22Rv1 (cell line): Measurements from ENCODE around the gene NSUN5.
"Not testable (repeated sequence)": the region's sequence is repeated elsewhere in the genome, so short reads cannot be mapped to it uniquely, and the experiment has no call there.

ENCODE experiments used
- CTCF ChIP-seq: fragments of 450-650 bp; IDR thresholded peaks from 2 replicates; pipeline ENCODE4 v1.5.1; 2017; ENCODE audit warnings: mild to moderate bottlenecking
- ZFX ChIP-seq: fragments of 450-650 bp; IDR thresholded peaks from 2 replicates; pipeline ENCODE4 v1.6.1; 2017; ENCODE audit warnings: antibody characterized with exemption, borderline replicate concordance

DNA sequence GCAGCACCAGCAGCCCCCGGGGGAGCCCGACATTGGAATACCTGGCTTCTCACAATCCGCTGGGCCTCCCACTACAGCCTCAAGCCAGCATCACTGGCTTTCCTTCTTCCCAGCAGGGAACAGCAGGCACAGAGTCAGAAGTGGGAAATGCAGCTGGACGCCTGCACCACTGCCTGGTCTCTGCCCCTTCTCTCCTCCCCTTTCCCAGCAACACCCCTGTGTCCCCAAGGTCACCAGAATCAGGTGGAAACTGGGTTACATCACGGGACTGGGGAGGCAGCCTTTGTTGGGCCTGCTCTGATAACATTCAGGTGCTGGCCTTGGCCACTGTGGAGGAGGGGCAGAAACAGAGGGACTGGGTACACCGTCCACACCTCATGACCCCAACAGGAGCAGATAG, 16.8 kb upstream of the NSUN5 start:
- not testable (repeated sequence) for TF ChIP-seq CTCF, ZFX
